Epithelial cell of esophagus (primary cell): ENCODE results near the gene CIRBP.
A peak's percentile ranks its signal among the peaks of the same experiment; 100 is the strongest.

Experiments used
- DNase-seq: peaks from one replicate; pipeline ENCODE4 v3.0.0; 2010; ENCODE audit warnings: low read depth
- H3K4me3 ChIP-seq: 2 replicates; pipeline ENCODE4 v1.5.1; 2011; ENCODE audit warnings: mild to moderate bottlenecking, low read length, control low read depth
- TF ChIP-seq, protein P1 (sequence below): IDR thresholded peaks from 2 replicates; pipeline ENCODE4 v1.5.1; 2011; ENCODE audit warnings: low read depth, mild to moderate bottlenecking, low read length, control low read depth, inconsistent platforms; ENCODE audit not compliant: insufficient read depth; ENCODE audit errors: missing control alignments

CIRBP gene

GRCh38 chr19:1236576-1236975, 32.6 kb upstream of the CIRBP start:
- H3K4me3 ChIP-seq: peak overlapping the region; percentile 55

GRCh38 chr19:1237027-1237659, 32.0 kb upstream of the CIRBP start:
- peak overlapping the region; percentile 55 for H3K4me3 ChIP-seq
- TF ChIP-seq, protein P1, sequence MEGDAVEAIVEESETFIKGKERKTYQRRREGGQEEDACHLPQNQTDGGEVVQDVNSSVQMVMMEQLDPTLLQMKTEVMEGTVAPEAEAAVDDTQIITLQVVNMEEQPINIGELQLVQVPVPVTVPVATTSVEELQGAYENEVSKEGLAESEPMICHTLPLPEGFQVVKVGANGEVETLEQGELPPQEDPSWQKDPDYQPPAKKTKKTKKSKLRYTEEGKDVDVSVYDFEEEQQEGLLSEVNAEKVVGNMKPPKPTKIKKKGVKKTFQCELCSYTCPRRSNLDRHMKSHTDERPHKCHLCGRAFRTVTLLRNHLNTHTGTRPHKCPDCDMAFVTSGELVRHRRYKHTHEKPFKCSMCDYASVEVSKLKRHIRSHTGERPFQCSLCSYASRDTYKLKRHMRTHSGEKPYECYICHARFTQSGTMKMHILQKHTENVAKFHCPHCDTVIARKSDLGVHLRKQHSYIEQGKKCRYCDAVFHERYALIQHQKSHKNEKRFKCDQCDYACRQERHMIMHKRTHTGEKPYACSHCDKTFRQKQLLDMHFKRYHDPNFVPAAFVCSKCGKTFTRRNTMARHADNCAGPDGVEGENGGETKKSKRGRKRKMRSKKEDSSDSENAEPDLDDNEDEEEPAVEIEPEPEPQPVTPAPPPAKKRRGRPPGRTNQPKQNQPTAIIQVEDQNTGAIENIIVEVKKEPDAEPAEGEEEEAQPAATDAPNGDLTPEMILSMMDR: no peak
- DNase-seq: no peak

More at GRCh38 chr19:1236576-1236975, 32.6 kb upstream of the CIRBP start:
- TF ChIP-seq, protein P1: no peak
- DNase-seq: no peak

GRCh38 chr19:1237754-1238368, 31.3 kb upstream of the CIRBP start, which contains the start of gene CBARP:
TSS of gene CBARP (minus strand) at chr19:1238005. CDS start at chr19:1236100, 1,905 bp downstream.
- TF ChIP-seq, protein P1: no peak
- peak within 1 kb of the TSS; percentile 55 for H3K4me3 ChIP-seq
- no peak for DNase-seq

- peak overlapping the region; percentile 11 for H3K4me3 ChIP-seq
- no peak for DNase-seq
- TF ChIP-seq, protein P1: no peak
These were observed 30.5 kb upstream of the CIRBP start for GRCh38 chr19:1238369-1239303.

DNA sequence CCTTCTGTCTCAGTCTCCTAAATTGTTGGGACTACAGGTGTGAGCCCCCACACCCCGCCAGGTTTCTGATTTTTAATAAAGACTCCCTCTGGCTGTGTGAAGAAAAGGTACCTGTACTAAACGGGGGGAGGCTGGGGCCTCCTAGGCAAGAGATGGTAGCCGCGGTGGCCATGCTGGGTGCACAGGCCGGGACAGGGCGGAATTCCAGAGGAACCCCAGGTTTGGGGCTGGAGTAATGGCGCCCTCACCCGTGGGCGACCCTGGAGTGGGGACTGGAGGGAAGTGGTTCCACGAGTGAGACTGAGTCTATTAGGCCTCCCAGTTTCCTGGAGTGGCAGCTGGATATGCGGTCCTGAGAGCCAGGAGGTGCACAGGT, 29.7 kb upstream of the CIRBP start:
- TF ChIP-seq, protein P1: no peak
- H3K4me3 ChIP-seq: no peak overlapping the region
- DNase-seq: no peak

- DNase-seq: peak; percentile 89
- H3K4me3 ChIP-seq: peak overlapping the region; percentile 40
- TF ChIP-seq, protein P1: peak; percentile 41
These were observed 29.1 kb upstream of the CIRBP start for GRCh38 chr19:1239796-1240737.
